Cardiac muscle cell (in vitro differentiated cells and primary cell): Measurements from ENCODE around the gene ANKRD28. TPM values are rescaled to one million over a fixed set of nuclear protein-coding genes. Genes with fewer than 3 reads are reported as not detected.

ENCODE experiments used
- DNase-seq, 2 donors: peaks; one replicate each; pipeline versions ENCODE4 v3.0.0 to v3.0.0-alpha.2; 2010 to 2017; ENCODE audit warnings: low read depth in 1 of 2, low spot score in 1 of 2
- H3K27ac ChIP-seq: fragments of 200-600 bp; sonication (generic); 2 replicates; pipeline ENCODE4 v1.5.1; 2016
- H3K27me3 ChIP-seq: fragments of 200-600 bp; sonication (generic); 2 replicates; pipeline ENCODE4 v1.6.0; 2016; ENCODE audit warnings: control low read depth
- H3K36me3 ChIP-seq: fragments of 200-600 bp; sonication (generic); 2 replicates; pipeline ENCODE4 v1.5.1; 2016; ENCODE audit warnings: control low read depth
- H3K4me1 ChIP-seq: fragments of 200-600 bp; sonication (generic); 2 replicates; pipeline ENCODE4 v1.8.1; 2017; ENCODE audit warnings: low read depth, mild to moderate bottlenecking, mixed run types
- H3K4me3 ChIP-seq: fragments of 200-600 bp; sonication (generic); 2 replicates; pipeline ENCODE4 v1.5.1; 2016; ENCODE audit warnings: mild to moderate bottlenecking
- H3K9me3 ChIP-seq: fragments of 200-600 bp; sonication (generic); 2 replicates; pipeline ENCODE4 v1.5.1; 2017; ENCODE audit warnings: low read depth, mild to moderate bottlenecking, control low read depth
- polyA plus RNA-seq: library from polyadenylated mRNA; unstranded; fragments of >200 nt; fragmentation: Nextera tagmentation; extraction: Ambion mirVana; gene quantifications from 2 replicates; pipeline ENCODE4 v1.2.1, GENCODE V29; 2016
- total RNA-seq: library from RNA; depleted of rRNA; stranded (reverse); fragments of >200 nt; gene quantifications from 2 replicates; pipeline ENCODE4 v1.2.3, GENCODE V29; 2016
- TF ChIP-seq, protein P1 (sequence below): IDR thresholded peaks from 2 replicates; pipeline ENCODE4 v1.5.1; 2012; ENCODE audit warnings: low read depth, mild to moderate bottlenecking, low read length

ANKRD28 gene
- total and polyA plus RNA-seq, 2 experiments from 2014 or later: 9.7 to 20.8 TPM

DNA sequence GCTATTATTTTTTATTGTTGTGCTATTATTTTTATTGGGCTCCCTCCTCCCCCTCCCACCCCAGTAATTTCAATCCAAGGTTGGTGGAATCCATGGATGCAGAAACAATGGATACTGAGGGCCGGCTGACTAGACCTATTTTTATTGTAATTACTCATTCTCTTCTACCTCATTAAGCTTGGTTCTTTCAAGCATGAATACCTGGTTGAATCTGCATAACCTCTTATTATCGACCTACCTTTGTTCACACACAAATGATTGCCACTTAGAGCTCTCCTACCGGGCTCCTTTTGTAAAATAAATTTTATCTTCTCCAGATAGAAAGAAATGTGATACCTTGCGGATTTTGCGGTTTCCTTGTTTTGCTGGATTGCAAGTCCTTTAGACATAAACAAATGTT is 164.6 kb downstream of the ANKRD28 start:
- no peaks in the 10 kb centered on the region for H3K27me3 ChIP-seq
- no peak for DNase-seq
- H3K4me3 ChIP-seq: no peak overlapping the region
- TF ChIP-seq, protein P1, sequence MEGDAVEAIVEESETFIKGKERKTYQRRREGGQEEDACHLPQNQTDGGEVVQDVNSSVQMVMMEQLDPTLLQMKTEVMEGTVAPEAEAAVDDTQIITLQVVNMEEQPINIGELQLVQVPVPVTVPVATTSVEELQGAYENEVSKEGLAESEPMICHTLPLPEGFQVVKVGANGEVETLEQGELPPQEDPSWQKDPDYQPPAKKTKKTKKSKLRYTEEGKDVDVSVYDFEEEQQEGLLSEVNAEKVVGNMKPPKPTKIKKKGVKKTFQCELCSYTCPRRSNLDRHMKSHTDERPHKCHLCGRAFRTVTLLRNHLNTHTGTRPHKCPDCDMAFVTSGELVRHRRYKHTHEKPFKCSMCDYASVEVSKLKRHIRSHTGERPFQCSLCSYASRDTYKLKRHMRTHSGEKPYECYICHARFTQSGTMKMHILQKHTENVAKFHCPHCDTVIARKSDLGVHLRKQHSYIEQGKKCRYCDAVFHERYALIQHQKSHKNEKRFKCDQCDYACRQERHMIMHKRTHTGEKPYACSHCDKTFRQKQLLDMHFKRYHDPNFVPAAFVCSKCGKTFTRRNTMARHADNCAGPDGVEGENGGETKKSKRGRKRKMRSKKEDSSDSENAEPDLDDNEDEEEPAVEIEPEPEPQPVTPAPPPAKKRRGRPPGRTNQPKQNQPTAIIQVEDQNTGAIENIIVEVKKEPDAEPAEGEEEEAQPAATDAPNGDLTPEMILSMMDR: no peak
- no peak overlapping the region for H3K27ac ChIP-seq
- H3K4me1 ChIP-seq: no peaks in the 10 kb centered on the region
- no peaks in the 10 kb centered on the region for H3K36me3 ChIP-seq
- no peaks in the 10 kb centered on the region for H3K9me3 ChIP-seq

DNA sequence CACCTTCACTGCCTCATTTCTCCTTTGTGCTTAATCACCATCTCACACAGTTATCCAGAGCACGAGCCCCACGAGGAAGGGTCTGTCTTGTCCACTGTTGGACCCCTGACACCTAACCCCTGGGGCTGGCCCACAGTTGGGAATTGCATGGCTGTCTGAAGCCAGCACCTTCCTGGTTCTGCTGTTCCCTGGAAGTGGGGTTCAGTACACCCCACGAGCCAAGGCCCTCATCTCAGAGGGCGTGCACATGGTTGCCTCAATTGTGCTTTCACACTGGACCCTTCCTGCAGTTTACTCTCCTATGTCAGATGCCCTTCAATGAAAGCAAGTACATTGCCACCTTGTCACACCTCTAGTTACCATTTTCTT is 165.6 kb downstream of the ANKRD28 start:
- Histone ChIP-seq H3K36me3 (no peaks in the 10 kb centered on the region), H3K4me1 (no peaks in the 10 kb centered on the region), H3K4me3 (no peak overlapping the region), H3K27me3 (no peaks in the 10 kb centered on the region), H3K9me3 (no peaks in the 10 kb centered on the region), H3K27ac (no peak overlapping the region)
- DNase-seq: no peak
- TF ChIP-seq, protein P1: no peak

DNA sequence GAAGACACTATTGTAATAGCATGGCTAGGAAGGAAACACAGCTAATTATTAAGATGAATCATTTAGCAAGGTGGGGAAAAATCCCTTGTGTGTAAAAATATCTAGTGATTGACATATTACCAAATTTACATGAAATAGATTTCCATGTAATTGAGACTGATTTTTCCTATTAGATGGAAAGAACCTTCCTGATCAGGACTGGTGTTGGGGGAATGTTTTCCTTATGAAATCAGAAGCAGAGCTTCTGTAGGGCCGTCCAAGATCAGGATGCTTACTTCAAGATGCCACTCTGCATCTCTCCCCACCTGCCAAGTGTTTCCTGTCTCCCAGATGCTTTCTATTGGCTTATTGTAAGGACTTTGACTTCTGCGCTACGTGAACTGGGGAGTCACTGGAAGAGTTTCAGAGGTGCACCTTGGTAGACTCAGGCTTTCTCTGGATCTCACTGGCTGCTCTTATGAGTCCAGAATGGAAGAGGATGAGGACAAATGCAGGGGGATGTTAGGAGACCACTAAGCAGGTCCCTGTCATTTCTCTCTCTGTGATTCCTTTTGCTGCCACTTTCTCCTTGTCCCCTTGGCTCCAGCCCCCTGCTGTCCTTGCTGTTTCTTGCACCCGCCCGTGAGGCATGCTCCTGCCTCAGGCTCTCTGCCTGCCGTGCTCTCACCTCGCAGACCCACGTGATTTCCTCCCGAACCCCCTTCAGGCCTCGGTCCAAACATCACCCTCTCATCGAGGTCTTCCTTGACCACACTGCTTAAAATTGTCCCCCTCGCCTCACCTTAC is 166.2 kb downstream of the ANKRD28 start:
- H3K4me1 ChIP-seq: no peaks in the 10 kb centered on the region
- DNase-seq: no peak
- no peak overlapping the region for H3K27ac ChIP-seq
- no peaks in the 10 kb centered on the region for H3K9me3 ChIP-seq
- no peak overlapping the region for H3K4me3 ChIP-seq
- H3K36me3 ChIP-seq: no peaks in the 10 kb centered on the region
- TF ChIP-seq, protein P1: no peak
- H3K27me3 ChIP-seq: no peaks in the 10 kb centered on the region

DNA sequence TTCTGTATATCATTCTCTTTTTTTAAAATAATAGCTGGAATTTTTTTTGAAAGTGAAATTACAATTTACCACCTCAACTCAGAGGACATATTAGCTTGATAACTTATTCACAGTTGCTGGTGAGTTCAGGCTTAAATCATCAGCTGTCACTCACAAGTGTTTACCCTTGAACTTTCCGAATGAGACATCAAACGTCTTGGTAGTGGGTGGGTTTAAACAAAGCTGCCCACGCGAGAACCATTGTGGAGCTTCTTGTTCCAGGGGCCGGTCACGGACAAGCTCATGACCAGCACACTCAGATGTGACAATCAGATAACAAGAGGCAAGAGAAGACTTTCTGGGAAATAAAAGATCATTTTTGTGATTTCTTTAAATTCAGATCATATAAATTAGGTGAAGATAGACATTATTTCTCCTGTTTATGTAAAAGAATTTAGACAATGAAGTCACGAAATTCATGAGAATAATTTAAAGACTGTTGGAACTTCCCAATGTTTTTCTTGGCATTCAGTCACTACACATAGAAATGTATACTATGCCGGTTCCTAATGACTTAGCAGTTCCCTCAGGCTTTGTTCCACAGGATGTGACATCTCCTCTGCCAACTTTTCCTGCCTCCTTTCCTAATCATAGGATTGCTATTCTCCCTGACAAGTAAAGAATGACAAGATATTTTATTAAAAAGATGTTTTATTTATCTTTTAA is 167.0 kb downstream of the ANKRD28 start:
- no peak overlapping the region for H3K4me3 ChIP-seq
- no peaks in the 10 kb centered on the region for H3K4me1 ChIP-seq
- DNase-seq: peak in 1 of 2 donors; percentile 64
- TF ChIP-seq, protein P1: no peak
- H3K36me3 ChIP-seq: no peaks in the 10 kb centered on the region
- H3K27me3 ChIP-seq: no peaks in the 10 kb centered on the region
- H3K27ac ChIP-seq: no peak overlapping the region
- no peaks in the 10 kb centered on the region for H3K9me3 ChIP-seq

GRCh38 chr3:15629860-15630597 is 167.8 kb downstream of the ANKRD28 start:
- peak; percentile 76 to 90 for DNase-seq
- Histone ChIP-seq H3K4me1 (no peaks in the 10 kb centered on the region), H3K4me3 (no peak overlapping the region), H3K36me3 (no peaks in the 10 kb centered on the region), H3K9me3 (no peaks in the 10 kb centered on the region), H3K27ac (no peak overlapping the region), H3K27me3 (no peaks in the 10 kb centered on the region)
- TF ChIP-seq, protein P1: peak; percentile 71
